Measurements from ENCODE around the gene DIPK1C. TPM values are rescaled to one million over a fixed set of nuclear protein-coding genes. Genes with fewer than 3 reads are reported as not detected.

DIPK1C gene
- total RNA-seq, 1 donor from 2014 or later, result 13.7 TPM

DNA sequence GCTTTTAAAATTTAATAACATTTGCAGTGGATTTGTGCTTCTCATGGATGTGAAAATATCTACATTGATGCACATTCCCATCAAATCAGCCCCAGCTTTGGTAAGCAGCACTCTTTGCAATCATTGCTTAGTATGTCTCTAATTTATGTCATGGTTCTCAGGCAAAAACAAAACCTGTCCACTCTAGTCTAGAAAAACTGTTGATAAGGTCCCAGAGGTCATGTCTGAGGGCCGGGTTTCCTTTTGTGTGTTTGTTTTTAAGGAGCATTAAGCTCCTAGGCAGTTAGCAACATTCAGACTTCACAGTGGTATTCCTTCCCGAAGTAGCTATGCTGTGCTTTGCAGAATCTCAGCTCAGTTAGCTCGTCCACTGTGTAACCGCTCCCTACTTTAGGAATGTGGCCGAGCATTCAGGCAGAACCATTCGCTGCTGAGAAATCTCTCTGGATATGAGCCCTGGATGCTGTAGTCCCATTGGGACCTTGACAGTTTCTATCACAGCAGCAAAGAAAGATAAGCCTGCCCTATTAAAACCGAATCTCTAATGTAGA is 4.0 kb downstream of the DIPK1C start:
- no peak overlapping the region for H3K4me3 Mint-ChIP-seq

DNA sequence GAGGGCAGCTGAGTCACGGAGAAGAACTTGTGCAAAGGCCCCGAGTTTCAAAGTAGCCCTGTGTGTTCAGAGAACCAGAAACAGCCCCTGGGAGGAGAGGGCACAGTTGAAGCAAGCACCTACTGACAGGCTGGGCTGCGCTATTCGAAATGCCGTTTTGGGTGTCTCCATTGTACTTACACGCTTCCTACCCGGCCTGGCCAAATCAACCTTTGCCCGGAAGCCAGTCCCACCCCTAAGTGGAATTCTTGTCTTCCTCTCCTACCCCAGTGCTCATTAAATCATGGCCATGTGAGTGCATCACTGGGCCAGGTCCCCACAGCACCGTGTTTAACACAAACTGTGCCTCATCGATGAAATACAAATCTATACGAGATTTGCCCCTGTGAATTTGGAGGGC is 6.0 kb downstream of the DIPK1C start:
- no peak for DNase-seq (ENCODE audit: low spot score)
- Histone ChIP-seq H3K4me2 (no peak overlapping the region), H3K4me1 (peaks cover 60% of the 10 kb centered on the region), H3K36me3 (no peaks in the 10 kb centered on the region), H2AFZ (replicated peaks) (no peak overlapping the region), H3K4me3 (no peak overlapping the region), H3K27me3 (peaks cover 13% of the 10 kb centered on the region), H3K27ac (no peak overlapping the region), H3K9me3 (ENCODE audit: low read depth) (no peaks in the 10 kb centered on the region), H3K9ac (no peak overlapping the region), H3K79me2 (ENCODE audit: low read depth) (peaks cover 3% of the 10 kb centered on the region), H3F3A (ENCODE audit: low read depth) (peaks cover 36% of the 10 kb centered on the region), H4K20me1 (ENCODE audit: low read depth) (no peaks in the 10 kb centered on the region)
- peaks cover 28% of the 10 kb centered on the region for H3K4me1 Mint-ChIP-seq
- no peak overlapping the region for H3K4me3 Mint-ChIP-seq
- no peaks in the 10 kb centered on the region for H3K9me3 Mint-ChIP-seq
- H3K36me3 Mint-ChIP-seq, result no peaks in the 10 kb centered on the region
- H3K27ac Mint-ChIP-seq, result peak overlapping the region; percentile 57
- no peak for TF ChIP-seq EZH2 (IDR thresholded peaks at IDR 0.05)
- no peak for TF ChIP-seq EZH2phosphoT487 (IDR thresholded peaks at IDR 0.05)
- TF ChIP-seq, protein P1, sequence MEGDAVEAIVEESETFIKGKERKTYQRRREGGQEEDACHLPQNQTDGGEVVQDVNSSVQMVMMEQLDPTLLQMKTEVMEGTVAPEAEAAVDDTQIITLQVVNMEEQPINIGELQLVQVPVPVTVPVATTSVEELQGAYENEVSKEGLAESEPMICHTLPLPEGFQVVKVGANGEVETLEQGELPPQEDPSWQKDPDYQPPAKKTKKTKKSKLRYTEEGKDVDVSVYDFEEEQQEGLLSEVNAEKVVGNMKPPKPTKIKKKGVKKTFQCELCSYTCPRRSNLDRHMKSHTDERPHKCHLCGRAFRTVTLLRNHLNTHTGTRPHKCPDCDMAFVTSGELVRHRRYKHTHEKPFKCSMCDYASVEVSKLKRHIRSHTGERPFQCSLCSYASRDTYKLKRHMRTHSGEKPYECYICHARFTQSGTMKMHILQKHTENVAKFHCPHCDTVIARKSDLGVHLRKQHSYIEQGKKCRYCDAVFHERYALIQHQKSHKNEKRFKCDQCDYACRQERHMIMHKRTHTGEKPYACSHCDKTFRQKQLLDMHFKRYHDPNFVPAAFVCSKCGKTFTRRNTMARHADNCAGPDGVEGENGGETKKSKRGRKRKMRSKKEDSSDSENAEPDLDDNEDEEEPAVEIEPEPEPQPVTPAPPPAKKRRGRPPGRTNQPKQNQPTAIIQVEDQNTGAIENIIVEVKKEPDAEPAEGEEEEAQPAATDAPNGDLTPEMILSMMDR (IDR thresholded peaks at IDR 0.05), result no peak
- peaks cover 19% of the 10 kb centered on the region for H3K27me3 Mint-ChIP-seq (ENCODE audit: insufficient read depth, low read depth)

More for the DNA sequence above, 4.0 kb downstream of the DIPK1C start:
- no peaks in the 10 kb centered on the region for H3K9me3 ChIP-seq (ENCODE audit: low read depth)
- H3F3A ChIP-seq (ENCODE audit: low read depth), result peaks cover 39% of the 10 kb centered on the region
- Mint-ChIP-seq H3K36me3 (no peaks in the 10 kb centered on the region), H3K9me3 (no peaks in the 10 kb centered on the region), H3K27me3 (ENCODE audit: insufficient read depth, low read depth) (peaks cover 30% of the 10 kb centered on the region), H3K27ac (no peak overlapping the region), H3K4me1 (peaks cover 33% of the 10 kb centered on the region)
- TF ChIP-seq, protein P1 (IDR thresholded peaks at IDR 0.05), result no peak
- TF ChIP-seq EZH2 (IDR thresholded peaks at IDR 0.05), result no peak
- no peak for TF ChIP-seq EZH2phosphoT487 (IDR thresholded peaks at IDR 0.05)
- DNase-seq (ENCODE audit: low spot score), result peak; percentile 92
- no peaks in the 10 kb centered on the region for H4K20me1 ChIP-seq (ENCODE audit: low read depth)
- no peak overlapping the region for H3K9ac ChIP-seq
- peak overlapping the region; percentile 93 for H3K27ac ChIP-seq
- peaks cover 3% of the 10 kb centered on the region for H3K79me2 ChIP-seq (ENCODE audit: low read depth)
- H3K36me3 ChIP-seq, result no peaks in the 10 kb centered on the region
- H3K27me3 ChIP-seq, result peaks cover 33% of the 10 kb centered on the region
- peaks cover 69% of the 10 kb centered on the region for H3K4me1 ChIP-seq
- H2AFZ ChIP-seq (replicated peaks), result no peak overlapping the region
- H3K4me2 ChIP-seq, result peak overlapping the region; percentile 73
- H3K4me3 ChIP-seq, result peak overlapping the region; percentile 19

DNA sequence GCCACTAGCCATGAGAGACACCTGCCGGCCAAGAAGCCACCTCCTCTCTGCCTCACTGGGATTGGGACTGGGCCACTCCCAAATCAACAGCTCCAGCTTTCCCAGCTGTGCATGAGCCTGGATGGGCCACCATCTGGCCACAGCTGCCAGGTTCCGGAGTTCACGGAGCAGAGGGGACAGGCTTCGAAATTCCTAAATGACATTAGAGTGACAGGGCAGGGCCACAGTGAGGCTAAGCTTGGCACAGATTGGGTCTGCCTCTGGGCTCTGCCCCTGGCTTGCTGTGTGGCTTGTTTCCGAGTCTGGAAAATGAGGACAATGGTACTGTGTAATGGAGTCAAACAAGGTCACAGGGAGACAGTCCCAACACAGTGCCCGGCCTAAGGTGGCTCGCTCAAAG is 6.5 kb downstream of the DIPK1C start:
- no peak for TF ChIP-seq EZH2phosphoT487 (IDR thresholded peaks at IDR 0.05)
- TF ChIP-seq, protein P1 (IDR thresholded peaks at IDR 0.05), result no peak
- TF ChIP-seq EZH2 (IDR thresholded peaks at IDR 0.05), result no peak
- Histone ChIP-seq H3K9ac (no peak overlapping the region), H3K4me3 (no peak overlapping the region), H3F3A (ENCODE audit: low read depth) (peaks cover 36% of the 10 kb centered on the region), H3K4me1 (peaks cover 55% of the 10 kb centered on the region), H4K20me1 (ENCODE audit: low read depth) (no peaks in the 10 kb centered on the region), H3K36me3 (no peaks in the 10 kb centered on the region), H3K27me3 (peaks cover 8% of the 10 kb centered on the region), H3K27ac (no peak overlapping the region), H2AFZ (replicated peaks) (no peak overlapping the region), H3K9me3 (ENCODE audit: low read depth) (no peaks in the 10 kb centered on the region), H3K4me2 (no peak overlapping the region), H3K79me2 (ENCODE audit: low read depth) (no peaks in the 10 kb centered on the region)
- H3K9me3 Mint-ChIP-seq, result no peaks in the 10 kb centered on the region
- H3K4me3 Mint-ChIP-seq, result no peak overlapping the region
- H3K36me3 Mint-ChIP-seq, result no peaks in the 10 kb centered on the region
- H3K27ac Mint-ChIP-seq, result peak overlapping the region; percentile 57
- H3K4me1 Mint-ChIP-seq, result peaks cover 27% of the 10 kb centered on the region
- DNase-seq (ENCODE audit: low spot score), result no peak
- peaks cover 14% of the 10 kb centered on the region for H3K27me3 Mint-ChIP-seq (ENCODE audit: insufficient read depth, low read depth)

Data from neural progenitor cell (in vitro differentiated cells).